ENCODE results near the gene PODN.

DNA sequence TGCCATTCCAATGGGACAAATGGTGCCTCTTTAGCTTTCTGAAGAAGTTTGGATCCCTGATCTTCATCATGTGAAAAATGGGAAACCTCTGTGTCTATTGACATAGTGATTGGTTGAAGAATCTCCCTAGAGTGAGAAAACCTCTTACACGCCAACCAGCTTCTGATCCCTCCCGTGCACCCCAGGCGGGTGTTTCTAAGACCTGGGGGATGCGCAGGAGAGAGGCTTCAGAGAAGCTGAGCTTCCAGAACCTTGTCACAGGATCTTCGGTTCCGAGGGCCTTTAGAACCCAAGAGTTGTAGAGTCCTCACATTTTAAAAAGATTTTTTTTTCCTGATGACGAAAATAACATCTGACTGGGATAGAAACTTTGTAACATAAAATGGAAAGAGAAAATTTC lies 11.3 kb downstream of the PODN start:
- TF ChIP-seq, protein P1, sequence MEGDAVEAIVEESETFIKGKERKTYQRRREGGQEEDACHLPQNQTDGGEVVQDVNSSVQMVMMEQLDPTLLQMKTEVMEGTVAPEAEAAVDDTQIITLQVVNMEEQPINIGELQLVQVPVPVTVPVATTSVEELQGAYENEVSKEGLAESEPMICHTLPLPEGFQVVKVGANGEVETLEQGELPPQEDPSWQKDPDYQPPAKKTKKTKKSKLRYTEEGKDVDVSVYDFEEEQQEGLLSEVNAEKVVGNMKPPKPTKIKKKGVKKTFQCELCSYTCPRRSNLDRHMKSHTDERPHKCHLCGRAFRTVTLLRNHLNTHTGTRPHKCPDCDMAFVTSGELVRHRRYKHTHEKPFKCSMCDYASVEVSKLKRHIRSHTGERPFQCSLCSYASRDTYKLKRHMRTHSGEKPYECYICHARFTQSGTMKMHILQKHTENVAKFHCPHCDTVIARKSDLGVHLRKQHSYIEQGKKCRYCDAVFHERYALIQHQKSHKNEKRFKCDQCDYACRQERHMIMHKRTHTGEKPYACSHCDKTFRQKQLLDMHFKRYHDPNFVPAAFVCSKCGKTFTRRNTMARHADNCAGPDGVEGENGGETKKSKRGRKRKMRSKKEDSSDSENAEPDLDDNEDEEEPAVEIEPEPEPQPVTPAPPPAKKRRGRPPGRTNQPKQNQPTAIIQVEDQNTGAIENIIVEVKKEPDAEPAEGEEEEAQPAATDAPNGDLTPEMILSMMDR (IDR thresholded peaks at IDR 0.05; ENCODE audit: borderline replicate concordance, extremely low read depth, low read length, poor library complexity, severe bottlenecking) = no peak
- TF ChIP-seq EZH2 (IDR thresholded peaks at IDR 0.05; ENCODE audit: borderline replicate concordance, low read depth, low read length, severe bottlenecking) = no peak
